Breast epithelium (tissue), 4 donors: ENCODE measurements around the gene CNTNAP2. TPM values are rescaled to one million over a fixed set of nuclear protein-coding genes. Genes with fewer than 3 reads are reported as not detected.

ENCODE experiments used
- DNase-seq, 2 donors: peaks; one replicate each; pipeline ENCODE4 v3.0.0-alpha.2; 2019; ENCODE audit warnings: low spot score in 2 of 2
- H3K27ac ChIP-seq, 2 donors: fragments of 200-600 bp; sonication (generic) in 1 of 2; one replicate each; pipeline ENCODE4 v1.5.1; 2016 to 2019; ENCODE audit warnings: mild to moderate bottlenecking in 1 of 2
- H3K27me3 ChIP-seq, 2 donors: fragments of 200-600 bp; sonication (generic) in 1 of 2; one replicate each; pipeline versions ENCODE4 v1.5.1 to v1.6.0; 2017 to 2019; ENCODE audit warnings: control low read depth in 1 of 2, mild to moderate bottlenecking in 1 of 2
- H3K36me3 ChIP-seq: fragments of 200-600 bp; one replicate; pipeline ENCODE4 v1.5.1; 2019
- H3K4me1 ChIP-seq, 2 donors: fragments of 200-600 bp; sonication (generic); one replicate each; pipeline ENCODE4 v1.5.1; 2016 to 2019; ENCODE audit warnings: control low read depth in 1 of 2
- H3K4me3 ChIP-seq, 3 donors: fragments of 200-600 bp; sonication (generic); 1 replicate in 2 of 3; 2 replicates in 1 of 3; pipeline ENCODE4 v1.5.1; 2016 to 2019; ENCODE audit warnings: mild to moderate bottlenecking in 3 of 3, moderate library complexity in 2 of 3
- H3K9me3 ChIP-seq, 2 donors: fragments of 200-600 bp; sonication (generic) in 1 of 2; one replicate each; pipeline ENCODE4 v1.5.1; 2016 to 2019; ENCODE audit warnings: control low read depth in 1 of 2
- POLR2A ChIP-seq: fragments of 450-650 bp; IDR thresholded peaks from one replicate; pipeline ENCODE4 v1.6.1; 2016; ENCODE audit warnings: antibody characterized with exemption, mild to moderate bottlenecking, moderate library complexity
- POLR2AphosphoS5 ChIP-seq, 3 donors: sonication (generic); formaldehyde crosslinking; IDR thresholded peaks; one replicate each; pipeline ENCODE4 v1.6.1; 2017; ENCODE audit warnings: antibody characterized with exemption in 3 of 3
- intact Hi-C: fragments of 100-400 bp; cut with DNase I; formaldehyde crosslinking; loops from one replicate; pipeline ENCODE4 v1.15.1; 2023; ENCODE audit warnings: low total_unique reads
- total RNA-seq, 3 donors: library from RNA; depleted of rRNA; stranded (reverse); fragments of >200 nt; gene quantifications; one replicate each; pipeline ENCODE4 v1.1.0, GENCODE V29; 2016
- TF ChIP-seq, protein P1 (sequence below), 3 donors: fragments of 450-650 bp; IDR thresholded peaks; one replicate each; pipeline ENCODE4 v1.5.1; 2016 to 2017; ENCODE audit warnings: antibody characterized with exemption in 3 of 3, mild to moderate bottlenecking in 3 of 3, moderate library complexity in 3 of 3

CNTNAP2 gene
- total RNA-seq, 3 donors from 2014 or later: 0.29 to 0.66 TPM; not detected in 1

DNA sequence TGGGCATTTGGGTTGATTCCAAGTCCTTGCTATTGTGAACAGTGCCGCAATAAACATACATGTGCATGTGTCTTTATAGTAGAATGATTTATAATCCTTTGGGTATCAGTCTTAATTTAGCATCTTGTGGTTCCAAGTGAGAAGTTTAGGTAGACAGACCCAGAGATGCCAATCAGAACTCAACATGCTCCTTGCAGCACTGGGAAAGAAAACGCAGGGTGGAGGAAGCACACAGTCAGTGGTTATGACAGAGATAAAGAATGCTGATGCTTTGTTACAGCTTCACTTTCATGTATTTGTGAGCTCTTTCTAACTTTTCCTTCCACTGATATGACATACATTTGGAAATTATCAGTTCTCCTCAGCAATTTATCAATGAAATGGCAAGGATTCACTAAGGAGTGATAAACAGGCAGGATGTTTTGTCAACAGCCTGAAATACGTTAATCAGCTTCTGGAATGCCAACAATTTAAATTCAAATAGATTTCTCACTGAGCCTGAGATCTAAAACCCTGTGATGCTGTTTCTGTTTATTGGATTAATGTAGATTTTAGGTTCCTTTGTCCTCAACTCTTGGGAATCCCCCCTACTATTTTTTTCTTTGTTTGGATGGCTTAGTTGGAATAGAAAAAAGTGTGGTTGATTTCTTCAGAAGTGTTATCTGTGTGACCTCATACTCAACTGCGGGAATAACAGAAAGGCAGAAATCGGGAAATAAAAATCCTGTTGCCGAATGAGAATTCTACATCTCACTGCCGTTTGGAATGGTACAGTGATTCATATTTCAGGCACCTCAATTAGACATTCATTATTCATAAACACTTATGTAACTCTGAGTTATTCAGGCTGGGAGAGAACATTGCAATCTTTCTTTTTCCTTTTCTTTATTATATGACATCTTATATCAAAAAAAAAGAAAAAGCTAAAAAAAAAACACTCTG lies 675.0 kb downstream of the CNTNAP2 start:
- H3K27me3 ChIP-seq: no peaks in the 10 kb centered on the region
- peaks cover 4 to 17% of the 10 kb centered on the region in 2 donors for H3K9me3 ChIP-seq
- DNase-seq: no peak
- no peak overlapping the region for H3K4me3 ChIP-seq
- no peak overlapping the region for H3K27ac ChIP-seq
- H3K36me3 ChIP-seq: no peaks in the 10 kb centered on the region
- TF ChIP-seq POLR2A: no peak
- no peak for TF ChIP-seq POLR2AphosphoS5 (IDR thresholded peaks at IDR 0.05)
- no peaks in the 10 kb centered on the region for H3K4me1 ChIP-seq
- intact Hi-C loops: no loop called here

DNA sequence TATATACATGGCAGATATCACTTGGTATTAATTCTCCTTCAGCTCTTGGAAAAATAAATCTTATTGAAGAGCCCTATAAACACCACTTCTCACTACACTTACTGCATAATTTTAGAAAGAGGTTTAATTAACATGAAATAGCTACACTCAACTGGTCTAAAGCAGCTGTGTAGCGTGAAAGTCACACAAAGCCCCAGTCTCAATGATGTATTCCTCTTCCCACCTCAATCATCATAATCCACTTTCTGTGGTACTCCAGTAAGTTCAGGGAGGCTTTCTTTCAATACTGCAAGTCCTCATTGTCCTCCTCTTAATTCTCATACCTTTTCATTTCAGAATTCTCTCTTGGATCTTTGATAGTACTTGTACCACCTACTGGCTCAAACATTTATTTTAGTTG lies 688.0 kb downstream of the CNTNAP2 start:
- Histone ChIP-seq H3K9me3 (peaks cover 0 to 7% of the 10 kb centered on the region in 2 donors), H3K4me1 (no peaks in the 10 kb centered on the region), H3K27ac (no peak overlapping the region), H3K27me3 (no peaks in the 10 kb centered on the region), H3K36me3 (no peaks in the 10 kb centered on the region), H3K4me3 (no peak overlapping the region)
- intact Hi-C loops: no loop called here
- no peak for TF ChIP-seq POLR2A
- TF ChIP-seq, protein P1, sequence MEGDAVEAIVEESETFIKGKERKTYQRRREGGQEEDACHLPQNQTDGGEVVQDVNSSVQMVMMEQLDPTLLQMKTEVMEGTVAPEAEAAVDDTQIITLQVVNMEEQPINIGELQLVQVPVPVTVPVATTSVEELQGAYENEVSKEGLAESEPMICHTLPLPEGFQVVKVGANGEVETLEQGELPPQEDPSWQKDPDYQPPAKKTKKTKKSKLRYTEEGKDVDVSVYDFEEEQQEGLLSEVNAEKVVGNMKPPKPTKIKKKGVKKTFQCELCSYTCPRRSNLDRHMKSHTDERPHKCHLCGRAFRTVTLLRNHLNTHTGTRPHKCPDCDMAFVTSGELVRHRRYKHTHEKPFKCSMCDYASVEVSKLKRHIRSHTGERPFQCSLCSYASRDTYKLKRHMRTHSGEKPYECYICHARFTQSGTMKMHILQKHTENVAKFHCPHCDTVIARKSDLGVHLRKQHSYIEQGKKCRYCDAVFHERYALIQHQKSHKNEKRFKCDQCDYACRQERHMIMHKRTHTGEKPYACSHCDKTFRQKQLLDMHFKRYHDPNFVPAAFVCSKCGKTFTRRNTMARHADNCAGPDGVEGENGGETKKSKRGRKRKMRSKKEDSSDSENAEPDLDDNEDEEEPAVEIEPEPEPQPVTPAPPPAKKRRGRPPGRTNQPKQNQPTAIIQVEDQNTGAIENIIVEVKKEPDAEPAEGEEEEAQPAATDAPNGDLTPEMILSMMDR (IDR thresholded peaks at IDR 0.05): no peak
- TF ChIP-seq POLR2AphosphoS5 (IDR thresholded peaks at IDR 0.05): no peak
- no peak for DNase-seq

DNA sequence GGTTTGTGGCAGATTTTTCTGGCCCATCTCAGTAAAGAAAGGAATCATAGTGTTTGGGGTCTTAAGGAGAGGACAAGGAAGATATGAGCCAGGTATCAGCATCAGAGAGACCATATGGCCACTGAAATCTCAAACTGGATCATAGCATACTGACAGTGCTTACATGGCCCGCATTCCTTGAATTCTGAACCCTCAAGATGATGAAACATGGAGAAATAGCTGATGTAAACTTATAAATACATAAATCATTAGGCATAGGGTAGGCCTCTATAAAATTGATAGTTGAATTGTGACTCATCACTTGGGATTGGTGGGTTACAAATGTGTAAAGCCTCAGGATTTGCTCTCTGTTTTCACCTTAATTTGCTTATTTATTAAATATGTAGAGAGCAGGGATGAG lies 688.5 kb downstream of the CNTNAP2 start:
- Histone ChIP-seq H3K4me3 (no peak overlapping the region), H3K9me3 (peaks cover 0 to 7% of the 10 kb centered on the region in 2 donors), H3K4me1 (no peaks in the 10 kb centered on the region), H3K27me3 (no peaks in the 10 kb centered on the region), H3K27ac (no peak overlapping the region), H3K36me3 (no peaks in the 10 kb centered on the region)
- TF ChIP-seq POLR2AphosphoS5 (IDR thresholded peaks at IDR 0.05) (no peak), POLR2A (no peak)
- TF ChIP-seq, protein P1 (IDR thresholded peaks at IDR 0.05): no peak
- intact Hi-C loops: no loop called here
- no peak for DNase-seq

DNA sequence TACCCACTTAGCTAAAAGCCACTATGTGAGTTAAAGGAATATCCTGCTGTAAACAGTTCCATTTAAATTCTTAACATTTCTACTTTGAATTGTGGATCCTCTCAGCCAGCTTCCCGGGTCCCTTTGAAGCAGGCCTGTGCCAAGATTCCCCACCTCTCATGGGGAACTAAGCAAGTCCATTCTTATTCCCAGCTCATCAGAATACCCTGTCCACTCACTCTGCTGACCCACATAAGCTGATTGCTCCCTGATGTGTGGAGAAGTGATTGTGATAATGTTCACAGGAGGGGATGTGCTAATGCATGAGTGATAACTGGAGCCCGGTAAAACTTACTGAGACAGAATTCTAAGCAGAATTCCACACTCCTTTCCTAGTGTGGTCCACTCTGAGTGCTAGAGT lies 709.7 kb downstream of the CNTNAP2 start:
- Histone ChIP-seq H3K4me3 (no peak overlapping the region), H3K27ac (no peak overlapping the region), H3K36me3 (no peaks in the 10 kb centered on the region), H3K9me3 (peaks cover 0 to 2% of the 10 kb centered on the region in 2 donors), H3K27me3 (no peaks in the 10 kb centered on the region), H3K4me1 (no peaks in the 10 kb centered on the region)
- no peak for TF ChIP-seq POLR2AphosphoS5 (IDR thresholded peaks at IDR 0.05)
- TF ChIP-seq POLR2A: no peak
- TF ChIP-seq, protein P1 (IDR thresholded peaks at IDR 0.05): no peak
- DNase-seq: no peak
- intact Hi-C loops: no loop called here

DNA sequence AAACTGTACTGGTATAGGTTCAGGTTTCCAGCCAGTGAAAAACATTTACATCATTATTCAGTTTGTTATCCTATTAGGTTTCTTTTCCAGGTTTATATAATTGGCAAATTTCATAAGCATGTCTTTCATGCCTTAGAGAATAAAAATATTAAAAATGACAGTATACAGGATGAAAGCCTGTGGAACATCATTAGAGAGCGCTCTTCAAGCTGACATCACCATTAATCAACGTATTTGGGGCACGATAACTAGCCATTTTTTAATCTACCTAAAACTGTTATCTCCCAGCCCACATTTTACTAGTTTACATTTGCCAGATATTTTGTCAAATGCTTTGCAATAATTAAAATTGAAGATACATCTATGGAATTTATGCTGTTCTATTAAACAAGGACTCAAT lies 714.1 kb downstream of the CNTNAP2 start:
- DNase-seq: no peak
- TF ChIP-seq, protein P1 (IDR thresholded peaks at IDR 0.05): no peak
- Histone ChIP-seq H3K27ac (no peak overlapping the region), H3K4me1 (no peaks in the 10 kb centered on the region), H3K9me3 (no peaks in the 10 kb centered on the region), H3K4me3 (no peak overlapping the region), H3K36me3 (no peaks in the 10 kb centered on the region), H3K27me3 (no peaks in the 10 kb centered on the region)
- intact Hi-C loops: no loop called here
